HuH-7 (cell line): Measurements from ENCODE around the gene GBP3.
"Not testable (repeated sequence)": the region's sequence is repeated elsewhere in the genome, so short reads cannot be mapped to it uniquely, and the experiment has no call there.

Source experiments
- DNase-seq: peaks from one replicate; pipeline ENCODE4 v3.0.0; 2011; ENCODE audit warnings: low spot score

The GBP3 gene

DNA sequence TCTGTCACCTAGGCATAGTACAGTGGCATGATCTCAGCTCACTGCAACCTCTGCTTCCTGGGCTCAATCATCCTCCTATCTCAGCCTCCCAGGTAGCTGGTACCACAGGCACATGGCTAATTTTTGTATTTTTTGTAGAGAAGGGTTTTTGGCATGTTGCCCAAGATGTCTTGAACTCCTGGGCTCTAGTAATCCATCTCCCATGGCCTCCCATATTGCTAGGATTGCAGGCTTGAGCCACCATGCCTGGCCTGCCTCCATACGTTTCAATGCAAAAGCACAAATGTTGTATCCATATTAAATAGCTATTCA lies 17.6 kb upstream of the GBP3 start:
- DNase-seq, result no peak

DNA sequence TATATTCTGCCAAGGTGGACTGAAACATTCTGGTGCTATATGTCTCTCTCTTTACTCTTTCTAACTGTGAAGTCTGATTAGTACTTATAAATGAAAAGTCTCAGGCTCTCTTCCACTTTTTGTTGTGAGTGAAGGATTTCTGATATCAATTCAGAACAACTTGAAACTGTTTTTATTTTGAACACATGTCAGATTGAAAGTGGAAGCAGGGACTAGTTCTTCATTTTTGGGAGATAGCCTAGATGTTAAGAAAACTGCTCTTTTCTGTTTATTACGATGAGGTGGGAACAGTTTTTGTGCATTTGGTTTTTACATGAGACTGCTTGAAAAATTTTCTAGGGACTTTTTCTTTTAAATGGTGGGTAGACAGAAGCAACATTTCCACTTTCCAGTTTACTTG lies 14.5 kb upstream of the GBP3 start:
- DNase-seq, result no peak

DNA sequence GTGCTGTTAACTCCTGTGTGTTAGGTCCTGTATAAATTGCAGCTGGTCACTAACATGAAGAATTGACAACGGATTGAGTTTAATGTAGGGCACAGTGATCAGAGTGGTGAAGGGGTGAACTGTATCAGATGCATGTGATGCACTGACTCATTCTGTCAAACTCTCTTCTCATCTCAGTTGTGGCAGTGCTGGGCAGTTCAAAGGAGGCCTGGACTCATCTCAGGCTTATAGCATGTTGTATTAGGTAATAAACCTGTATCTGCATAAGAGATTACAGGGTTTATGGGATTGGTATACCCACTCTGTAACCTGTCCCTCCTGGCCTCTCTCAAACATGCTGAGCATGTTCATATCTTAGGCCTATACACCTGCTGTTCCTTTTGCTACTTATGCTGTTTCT lies 12.4 kb upstream of the GBP3 start:
- no peak for DNase-seq

DNA sequence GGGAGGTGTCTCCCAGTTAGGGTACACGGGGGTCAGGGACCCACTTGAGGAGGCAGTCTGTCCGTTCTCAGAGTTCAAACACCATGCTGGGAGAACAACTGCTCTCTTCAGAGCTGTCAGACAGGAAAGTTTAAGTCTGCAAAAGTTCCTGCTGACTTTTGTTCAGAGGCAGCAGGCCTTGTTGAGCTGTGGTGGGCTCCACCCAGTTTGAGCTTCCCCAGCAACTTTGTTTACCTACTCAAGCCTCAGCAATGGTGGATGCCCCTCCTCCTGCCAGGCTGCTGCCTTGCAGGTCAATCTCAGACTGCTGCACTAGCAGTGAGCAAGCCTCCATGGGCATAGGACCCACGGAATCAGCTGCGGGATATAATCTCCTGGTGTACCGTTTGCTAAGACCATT lies 11.3 kb upstream of the GBP3 start:
- not testable (repeated sequence) for DNase-seq

DNA sequence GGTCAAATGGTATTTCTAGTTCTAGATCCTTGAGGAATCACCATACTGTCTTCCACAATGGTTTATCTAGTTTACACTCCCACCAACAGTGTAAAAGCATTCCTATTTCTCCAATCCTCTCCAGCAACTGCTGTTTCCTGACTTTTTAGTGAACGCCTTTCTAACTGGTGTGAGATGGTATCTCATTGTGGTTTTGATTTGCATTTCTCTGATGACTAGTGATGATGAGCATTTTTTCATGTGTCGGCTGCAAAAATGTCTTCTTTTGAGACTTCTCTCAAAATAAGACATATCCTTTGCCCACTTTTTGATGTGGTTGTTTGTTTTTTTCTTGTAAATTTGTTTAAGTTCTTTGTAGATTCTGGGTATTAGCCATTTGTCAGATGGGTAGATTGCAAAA lies 6.4 kb upstream of the GBP3 start:
- not testable (repeated sequence) for DNase-seq

DNA sequence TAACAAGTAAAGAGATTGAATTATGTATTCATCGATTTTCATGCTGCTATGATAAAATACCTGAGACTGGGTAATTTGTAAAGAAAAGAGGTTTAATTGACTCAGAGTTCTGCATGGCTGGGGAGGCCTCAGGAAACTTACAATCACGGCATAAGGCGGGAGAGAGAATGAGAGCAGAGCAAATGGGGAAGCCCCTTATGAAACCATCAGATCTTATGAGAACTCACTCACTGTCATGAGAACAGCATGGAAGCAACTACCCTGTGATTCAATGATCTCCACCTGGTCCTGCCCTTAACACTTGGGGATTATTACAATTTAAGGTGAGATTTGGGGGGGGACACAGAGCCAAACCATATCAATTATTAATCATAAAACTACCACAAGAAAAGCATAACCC lies 3.3 kb upstream of the GBP3 start:
- DNase-seq, result no peak

DNA sequence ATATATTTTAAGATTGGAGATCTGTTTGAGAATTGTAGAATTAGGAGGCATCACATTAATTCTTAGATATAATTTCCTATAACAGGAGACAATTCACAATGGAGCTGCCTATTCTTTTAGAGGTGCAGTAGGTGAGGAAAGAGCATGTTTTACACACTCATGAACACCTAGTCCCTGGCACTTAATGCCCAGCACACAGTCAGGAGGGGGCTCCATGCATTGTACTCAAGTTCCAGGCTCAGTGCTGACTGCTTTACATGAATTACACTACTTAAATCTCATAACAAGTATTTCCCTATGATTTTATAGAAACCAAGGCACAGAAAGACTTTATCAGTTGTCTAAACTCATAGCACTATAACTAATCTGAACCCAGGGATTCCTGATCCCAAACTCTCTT lies 360 bp upstream of the GBP3 start:
- DNase-seq, result no peak

DNA sequence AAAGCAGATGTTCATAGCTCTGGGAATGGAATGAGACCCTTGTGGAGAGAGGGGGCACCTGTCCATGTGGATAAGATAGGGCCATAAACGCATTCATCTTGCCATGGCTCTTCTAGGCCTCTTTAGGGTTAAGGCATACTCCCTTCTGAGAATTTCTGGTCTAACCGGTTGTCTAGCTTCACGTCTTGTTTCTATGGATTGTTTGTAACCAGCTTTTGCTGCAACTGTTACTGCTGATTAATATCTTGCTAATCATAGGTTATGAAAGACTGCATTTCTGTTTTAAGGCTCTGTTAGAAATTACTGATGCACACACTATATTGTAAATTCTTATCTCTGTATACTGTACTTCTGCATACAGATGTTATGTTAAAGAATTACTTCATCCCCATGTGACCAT lies 4.3 kb downstream of the GBP3 start:
- not testable (repeated sequence) for DNase-seq

DNA sequence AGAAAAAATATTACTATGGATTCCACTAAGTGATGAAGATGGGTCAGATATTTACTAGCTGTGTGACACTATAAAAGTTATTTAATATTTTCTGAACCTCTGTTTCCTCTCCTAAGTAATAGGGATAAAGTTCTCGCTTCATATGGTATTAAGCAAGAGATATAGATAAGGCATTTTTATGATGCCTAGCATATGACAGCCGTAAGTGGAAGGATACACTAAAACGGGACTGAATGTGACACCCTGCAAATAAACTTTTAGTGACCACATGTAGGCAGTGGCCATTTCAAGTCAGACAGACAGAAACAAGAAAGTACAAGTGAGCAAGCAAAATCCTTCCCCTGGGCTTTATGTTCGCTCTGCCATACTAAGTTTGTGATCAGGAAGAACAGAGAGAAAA lies 14.2 kb downstream of the GBP3 start:
- no peak for DNase-seq

DNA sequence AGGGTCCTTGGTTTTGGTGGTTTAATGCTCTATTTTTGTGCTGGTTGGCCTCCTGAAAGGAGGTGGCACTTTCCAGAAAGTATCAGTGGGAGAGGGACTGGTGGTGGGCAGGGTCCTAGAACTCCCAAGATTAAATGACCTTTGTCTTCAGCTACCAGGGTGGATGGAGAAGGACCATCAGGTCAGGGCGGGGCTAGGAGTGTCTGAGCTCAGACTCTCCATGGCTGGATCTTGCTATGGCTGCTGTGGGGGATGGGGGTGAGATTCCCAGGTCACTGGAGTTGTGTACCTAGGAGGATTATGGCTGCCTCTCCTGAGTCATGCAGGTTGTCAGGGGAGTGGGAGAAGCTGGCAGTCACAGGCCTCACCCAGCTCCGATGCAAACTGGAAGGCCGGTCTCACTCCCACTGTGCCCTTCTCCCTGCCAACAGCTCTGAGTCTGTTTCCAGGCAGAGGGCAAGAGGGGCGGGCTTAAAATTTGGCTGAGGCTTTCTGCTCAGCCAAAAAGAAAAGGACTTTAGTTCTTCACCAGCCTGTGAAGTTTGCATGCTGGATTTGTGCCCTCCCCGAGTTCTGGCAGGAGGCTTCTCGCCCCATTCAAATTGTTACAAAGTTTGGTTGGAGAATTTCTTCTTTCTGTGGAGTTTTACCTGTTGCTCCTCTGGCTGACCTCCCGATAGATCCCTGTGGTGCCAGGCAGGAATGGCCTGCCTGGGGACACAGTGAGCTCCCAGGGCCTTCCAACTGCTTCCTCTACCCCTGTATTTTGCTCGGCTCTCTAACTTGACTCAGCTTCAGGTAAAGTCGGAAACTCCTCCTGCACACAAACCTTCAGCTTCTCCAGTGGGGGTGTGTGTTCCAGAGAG lies 17.1 kb downstream of the GBP3 start:
- no peak for DNase-seq

DNA sequence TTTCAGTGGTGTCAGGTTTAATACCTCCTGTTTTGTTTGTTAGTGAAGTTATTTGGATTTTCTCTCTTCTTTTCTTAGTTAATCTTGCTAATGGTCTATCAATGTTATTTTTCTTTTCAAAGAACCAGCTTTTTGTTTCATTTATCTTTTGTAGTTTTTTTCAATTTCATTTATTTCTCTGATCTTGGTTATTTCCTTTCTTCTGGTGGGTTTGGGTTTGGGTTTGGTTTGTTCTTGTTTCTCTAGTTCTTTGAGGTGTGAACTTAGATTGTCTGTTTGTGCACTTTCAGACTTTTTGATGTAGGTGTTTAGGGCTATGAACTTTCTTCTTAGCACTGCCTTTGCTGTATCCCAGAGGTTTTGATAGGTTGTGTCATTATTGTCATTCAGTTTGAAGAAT lies 20.5 kb downstream of the GBP3 start:
- DNase-seq, result not testable (repeated sequence)

DNA sequence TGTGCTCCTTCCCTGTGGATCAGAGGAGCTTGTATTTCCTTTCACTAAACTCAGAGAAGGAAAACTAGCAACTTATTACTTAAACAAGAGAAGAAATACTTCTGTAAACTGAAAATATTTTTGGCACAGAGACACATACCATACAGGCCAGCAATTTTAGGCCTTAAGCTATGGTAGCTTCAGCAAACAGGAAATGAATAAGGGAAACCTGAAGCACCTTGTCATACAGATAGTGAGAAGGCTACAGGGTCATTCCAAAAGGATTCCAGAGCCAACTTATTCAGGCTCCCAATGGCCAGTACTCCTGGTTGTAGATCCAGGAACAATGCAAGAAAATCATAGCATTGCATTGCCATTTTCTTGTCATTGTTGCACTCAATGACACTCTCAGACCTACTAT lies 21.2 kb downstream of the GBP3 start:
- DNase-seq, result no peak

DNA sequence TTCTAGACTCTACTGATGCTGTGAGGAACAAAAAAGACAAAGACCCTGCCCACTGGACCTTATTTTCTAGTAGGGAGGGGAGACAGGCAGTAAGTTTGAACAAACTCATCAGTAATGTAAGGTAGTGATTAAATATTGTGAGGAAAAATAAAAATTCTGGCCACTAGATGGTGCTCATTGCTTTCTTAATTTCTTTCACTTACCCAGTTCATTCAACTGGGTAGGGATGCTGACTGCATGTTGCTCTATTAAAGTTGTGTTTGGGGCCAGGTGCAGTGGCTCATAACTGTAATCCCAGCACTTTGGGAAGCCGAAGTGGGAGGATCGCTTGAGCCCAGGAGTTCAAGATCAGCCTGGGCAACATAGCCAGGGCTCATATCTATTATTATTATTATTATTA lies 23.9 kb downstream of the GBP3 start:
- no peak for DNase-seq

DNA sequence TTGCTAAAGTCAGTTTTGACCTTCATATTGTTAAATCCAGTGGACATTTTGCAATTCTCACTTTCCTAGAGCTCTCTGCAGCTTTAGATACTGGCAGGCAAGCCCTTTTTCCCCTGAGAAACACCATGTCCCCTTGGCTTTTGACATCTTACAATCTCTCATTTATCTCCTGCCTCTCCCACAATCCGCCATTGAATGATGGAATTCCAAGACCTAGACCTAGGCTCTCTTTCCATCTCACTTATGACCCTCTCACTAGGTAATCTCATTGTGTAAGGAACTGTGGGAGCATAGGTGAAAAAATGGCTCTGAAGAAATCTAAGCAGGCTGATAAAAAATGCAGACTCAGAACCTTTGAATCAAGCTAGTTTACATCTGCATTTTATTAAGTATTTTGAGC lies 32.2 kb downstream of the GBP3 start:
- no peak for DNase-seq

DNA sequence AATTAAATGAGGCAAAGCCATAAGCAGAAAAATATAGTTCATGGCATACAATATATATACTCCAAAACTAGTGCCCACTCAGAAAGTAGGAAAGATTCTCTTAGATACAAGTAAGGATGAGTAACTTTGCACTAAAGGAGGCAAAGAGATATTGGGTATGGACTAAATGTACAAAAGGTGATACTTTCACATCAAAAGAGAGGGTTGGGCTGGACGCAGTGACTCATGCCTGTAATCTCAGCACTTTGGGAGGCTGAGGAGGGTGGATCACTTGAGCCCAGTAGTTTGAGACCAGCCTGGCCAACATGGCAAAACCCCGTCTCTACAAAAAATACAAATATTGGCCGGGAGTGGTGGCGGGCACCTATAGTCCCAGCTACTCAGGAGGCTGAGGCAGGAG lies 37.0 kb downstream of the GBP3 start:
- DNase-seq, result no peak

DNA sequence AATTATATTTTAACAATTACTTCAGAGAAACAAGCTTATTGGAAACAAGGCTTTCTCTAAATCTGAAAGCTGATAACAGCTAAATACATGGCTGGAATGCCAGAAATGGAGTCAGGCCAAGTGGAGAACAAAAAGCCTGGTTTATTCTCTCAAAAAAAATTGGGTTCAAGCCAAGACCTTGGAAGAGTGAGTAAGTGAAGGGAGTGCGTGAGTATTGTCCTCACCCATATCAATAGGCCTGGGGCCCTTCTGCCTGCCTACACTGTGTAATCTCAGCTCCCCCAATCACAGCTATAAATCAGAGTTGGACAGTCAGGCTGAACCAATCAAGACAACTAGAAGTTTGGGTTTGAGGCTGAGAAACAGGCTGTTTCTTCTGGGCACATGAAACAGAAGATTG lies 37.6 kb downstream of the GBP3 start:
- no peak for DNase-seq

DNA sequence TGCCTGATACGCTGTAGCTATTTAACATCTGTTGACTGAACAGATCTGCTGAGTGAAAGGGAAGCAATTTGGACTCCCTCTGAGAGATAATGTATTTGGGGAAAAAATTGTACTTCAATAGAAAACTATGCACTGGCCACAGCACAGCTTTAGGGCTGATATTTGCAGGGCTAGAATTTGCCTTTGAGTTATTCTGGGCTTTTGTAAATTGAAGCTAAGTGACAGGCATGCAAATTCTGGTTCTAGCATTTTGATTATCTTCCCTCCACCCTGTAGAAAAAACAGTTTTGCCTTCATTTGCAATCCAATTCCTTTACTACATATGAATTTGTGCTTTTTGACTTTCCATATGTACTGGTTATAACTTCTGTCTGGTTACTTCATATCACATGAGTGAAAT lies 38.1 kb downstream of the GBP3 start:
- no peak for DNase-seq

DNA sequence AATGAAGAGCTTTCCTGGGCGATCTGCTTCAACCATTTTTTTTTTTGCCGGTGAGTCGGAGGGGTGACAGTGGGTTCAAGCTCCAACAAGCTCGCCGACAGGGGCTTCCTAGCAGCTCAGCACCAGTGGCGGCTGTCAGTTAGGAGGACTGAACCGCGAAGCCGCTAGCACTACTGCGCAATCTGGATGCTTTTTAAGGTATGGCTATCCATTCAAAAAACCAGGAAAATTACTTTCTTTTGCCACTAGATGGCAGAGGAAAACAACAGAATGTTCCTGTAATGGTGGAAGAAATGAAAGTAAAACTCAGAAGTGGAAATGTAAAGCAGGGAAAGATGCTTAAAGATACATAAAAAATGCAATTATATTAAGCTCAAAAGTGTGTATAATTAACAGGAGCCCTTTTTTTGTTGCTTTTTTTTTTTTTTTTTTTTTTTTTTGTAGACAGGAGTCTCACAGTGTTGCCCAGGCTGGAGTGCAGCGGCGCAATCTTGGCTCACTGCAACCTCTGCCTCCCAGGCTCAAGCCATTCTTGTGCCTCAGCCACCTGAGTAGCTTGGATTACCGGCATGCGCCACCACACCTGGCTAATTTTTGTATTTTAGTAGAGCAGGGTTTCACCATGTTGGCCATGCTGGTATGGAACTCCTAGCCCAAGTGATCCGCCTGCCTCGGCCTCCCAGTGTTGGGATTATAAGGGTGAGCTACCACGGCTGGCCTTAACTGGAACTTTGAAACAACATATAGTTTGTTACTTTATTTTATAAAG lies 38.7 kb downstream of the GBP3 start:
- peak; percentile 14 for DNase-seq

DNA sequence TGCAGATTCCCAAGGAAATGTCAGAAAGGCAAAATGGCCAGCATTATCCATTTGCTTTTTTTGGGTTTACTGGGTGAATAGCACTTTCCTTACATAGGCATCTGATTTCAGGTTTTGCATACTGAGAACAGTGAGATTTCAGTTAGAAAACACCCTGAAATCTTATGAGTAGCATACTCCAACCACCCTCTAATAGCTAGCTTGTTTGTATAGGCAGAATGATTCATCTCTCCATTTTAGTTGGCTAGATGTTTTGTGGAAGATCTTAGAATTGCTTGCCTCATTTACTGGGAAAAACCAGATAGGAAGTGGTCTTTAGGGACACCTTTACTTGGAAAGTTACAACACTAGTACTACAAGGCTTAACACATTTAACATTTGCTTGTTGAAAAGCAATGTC lies 40.6 kb downstream of the GBP3 start:
- DNase-seq, result no peak

DNA sequence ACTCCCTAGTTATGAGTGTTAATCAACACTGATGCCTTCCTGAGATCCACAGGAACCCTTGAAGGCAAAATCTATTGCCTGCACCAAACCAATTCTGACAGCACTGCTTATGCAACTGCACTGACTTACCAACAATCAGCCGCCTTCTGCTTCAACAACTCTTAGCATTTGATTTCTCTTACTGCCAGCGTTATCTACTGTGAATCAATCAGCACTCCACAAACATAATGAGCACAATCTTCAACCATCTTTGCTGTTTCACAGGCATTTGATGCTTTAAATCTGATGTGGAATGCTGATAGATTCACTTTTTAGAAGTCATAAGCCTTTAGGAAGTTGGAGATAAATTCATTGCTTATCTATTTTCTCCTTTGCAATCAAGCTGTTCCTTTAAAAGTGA lies 41.2 kb downstream of the GBP3 start:
- DNase-seq, result not testable (repeated sequence)

DNA sequence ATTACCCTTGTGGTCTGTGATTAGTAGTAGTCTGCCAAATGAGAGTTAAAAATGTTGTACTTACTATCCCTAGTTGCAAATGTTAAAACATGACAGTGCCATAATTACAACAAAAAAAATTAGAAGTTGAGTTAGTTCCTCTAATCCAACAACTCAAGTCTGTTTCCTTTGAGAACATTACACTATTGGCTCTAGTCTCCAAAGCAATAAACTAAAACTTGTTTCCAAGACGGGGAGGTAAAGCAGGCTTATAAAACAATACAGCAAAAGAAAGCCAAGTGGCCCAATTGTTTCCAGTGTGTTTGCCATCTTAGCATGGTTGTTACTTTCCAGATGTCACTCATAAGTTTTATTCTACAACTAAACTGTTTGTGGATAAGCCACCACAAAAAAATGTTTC lies 41.8 kb downstream of the GBP3 start:
- no peak for DNase-seq

DNA sequence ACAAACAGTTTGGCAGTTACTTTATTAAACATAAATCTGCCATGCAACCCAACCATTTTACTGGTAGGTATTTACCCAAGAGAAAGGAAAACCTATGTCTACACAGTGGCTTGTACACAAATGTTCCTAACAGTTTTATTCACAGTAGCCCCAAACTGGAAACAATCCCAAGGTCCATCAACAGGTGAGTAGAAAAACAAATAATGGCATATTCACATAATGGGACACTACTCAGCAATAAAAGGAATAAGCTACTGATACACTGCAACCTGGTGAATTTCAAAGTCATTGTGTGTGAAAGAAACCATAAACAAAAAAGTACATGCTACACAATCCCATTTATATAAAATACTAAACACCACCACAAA lies 42.9 kb downstream of the GBP3 start:
- DNase-seq, result no peak

DNA sequence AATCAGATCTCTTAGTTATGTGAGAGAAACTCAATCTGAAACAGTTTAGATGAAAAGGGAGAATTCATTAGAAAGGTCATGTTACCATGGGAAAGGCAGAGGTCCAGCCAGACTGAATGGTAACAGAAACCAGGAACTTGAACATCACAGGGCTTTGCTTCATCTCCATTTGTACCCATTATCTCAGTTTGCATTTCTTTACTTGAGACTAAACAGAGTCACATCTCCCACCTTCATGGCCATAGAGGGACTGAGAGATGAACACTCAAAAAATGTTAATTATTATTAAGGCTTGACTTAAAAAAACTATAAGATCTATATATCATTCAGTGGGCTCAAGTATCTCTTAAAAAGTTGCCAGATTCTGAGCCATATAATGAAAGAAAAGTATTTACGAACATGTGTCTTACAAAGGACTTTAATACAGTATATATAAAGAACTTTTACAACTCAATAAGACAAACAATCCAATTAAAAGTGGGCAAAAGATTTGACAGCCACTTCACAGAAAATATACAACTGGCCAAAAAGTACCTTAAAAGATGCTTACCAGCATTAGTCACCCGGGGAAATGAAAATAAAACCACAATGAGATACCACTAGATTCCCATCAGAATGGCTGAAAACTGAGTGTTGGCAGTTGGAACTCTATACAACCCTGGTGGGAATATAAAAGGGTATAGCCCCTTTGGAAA lies 43.5 kb downstream of the GBP3 start:
- DNase-seq, result no peak
